MCF 10A (cell line): ENCODE data around the gene ULK2. TPM values are rescaled to one million over a fixed set of nuclear protein-coding genes. Genes with fewer than 3 reads are reported as not detected.
A peak's percentile ranks its signal among the peaks of the same experiment; 100 is the strongest.

Experiments used
- Bru-seq: library from RNA; stranded (reverse); fragments of 400-500 nt; gene quantifications from one replicate; lab custom pipeline; 2021; lab: Mats Ljungman, UMichigan
- BruChase-seq, 2 experiments: library from RNA; stranded (reverse); fragments of 400-500 nt; gene quantifications; one replicate each; lab custom pipeline; 2021; lab: Mats Ljungman, UMichigan
- BruUV-seq: library from RNA; stranded (reverse); fragments of 400-500 nt; replicated peaks from 2 replicates; lab custom pipeline; 2021; lab: Mats Ljungman, UMichigan
- CTCF ChIA-PET: fragments of 300-600 bp; sonication (Branson Sonifier 250); formaldehyde crosslinking; extraction: SDS; loops from one replicate; lab custom pipeline; 2021; ENCODE audit warnings: antibody characterized with exemption, inconsistent platforms; lab: Yijun Ruan, JAX
- POLR2A ChIA-PET: fragments of 300-600, 350-650 bp; sonication (Branson Sonifier 250); formaldehyde crosslinking; extraction: SDS; loops from one replicate; lab custom pipeline; 2020; ENCODE audit warnings: antibody characterized with exemption, inconsistent platforms; lab: Yijun Ruan, JAX
- DNase-seq: peaks from one replicate; pipeline ENCODE4 v3.0.0-alpha.2; 2018; ENCODE audit not compliant: unreplicated experiment
- H3K27ac Mint-ChIP-seq: one replicate; pipeline ENCODE4 v1.8.0; 2022; ENCODE audit warnings: mild to moderate bottlenecking, low read depth, mixed read lengths; ENCODE audit not compliant: unreplicated experiment
- H3K27me3 Mint-ChIP-seq: one replicate; pipeline ENCODE4 v1.8.0; 2022; ENCODE audit warnings: mixed read lengths; ENCODE audit not compliant: insufficient read depth, unreplicated experiment
- H3K36me3 Mint-ChIP-seq: one replicate; pipeline ENCODE4 v1.8.0; 2022; ENCODE audit warnings: mild to moderate bottlenecking, moderate library complexity, mixed read lengths; ENCODE audit not compliant: insufficient read depth, unreplicated experiment
- H3K4me1 Mint-ChIP-seq: one replicate; pipeline ENCODE4 v1.8.0; 2022; ENCODE audit warnings: mixed read lengths; ENCODE audit not compliant: insufficient read depth, unreplicated experiment
- H3K4me3 Mint-ChIP-seq: one replicate; pipeline ENCODE4 v1.8.0; 2022; ENCODE audit warnings: mild to moderate bottlenecking, moderate library complexity, mixed read lengths; ENCODE audit not compliant: unreplicated experiment
- H3K9me3 Mint-ChIP-seq: one replicate; pipeline ENCODE4 v1.8.0; 2022; ENCODE audit warnings: mixed read lengths; ENCODE audit not compliant: unreplicated experiment
- CTCF ChIP-seq: fragments of 200-600 bp; IDR thresholded peaks from one replicate; pipeline ENCODE4 v1.8.0; 2022; ENCODE audit warnings: antibody characterized with exemption, mild to moderate bottlenecking; ENCODE audit not compliant: unreplicated experiment
- intact Hi-C: fragments of 100-400 bp; cut with micrococcal nuclease; formaldehyde crosslinking; loops from 2 replicates; pipeline ENCODE4 v1.14.1; 2022
- long read RNA-seq: library from polyadenylated mRNA; stranded (forward); transcript quantifications from one replicate; pipeline ENCODE4 v2.0.0, GENCODE V29; 2022
- total RNA-seq: library from RNA; stranded (reverse); gene quantifications from 2 replicates; pipeline ENCODE4 v1.2.3, GENCODE V29; 2022

Gene ULK2
- 7.9 and 11.4 TPM in 2 replicates for total RNA-seq
- percentile 58 among the genes with signal in this experiment for Bru-seq, nascent RNA
- BruChase-seq, experiment 1, labeled RNA remaining after a 6-hour chase: percentile 56 among the genes with signal in this experiment
- BruChase-seq, experiment 2, labeled RNA remaining after a 2-hour chase: percentile 58 among the genes with signal in this experiment
- long read RNA-seq, full-length matches to known transcripts: 3 of 8 reads
- long read RNA-seq, partial matches to known transcripts: 4 of 8 reads
- long read RNA-seq, other reads (novel, unspliced or antisense): 1 of 8 reads

DNA sequence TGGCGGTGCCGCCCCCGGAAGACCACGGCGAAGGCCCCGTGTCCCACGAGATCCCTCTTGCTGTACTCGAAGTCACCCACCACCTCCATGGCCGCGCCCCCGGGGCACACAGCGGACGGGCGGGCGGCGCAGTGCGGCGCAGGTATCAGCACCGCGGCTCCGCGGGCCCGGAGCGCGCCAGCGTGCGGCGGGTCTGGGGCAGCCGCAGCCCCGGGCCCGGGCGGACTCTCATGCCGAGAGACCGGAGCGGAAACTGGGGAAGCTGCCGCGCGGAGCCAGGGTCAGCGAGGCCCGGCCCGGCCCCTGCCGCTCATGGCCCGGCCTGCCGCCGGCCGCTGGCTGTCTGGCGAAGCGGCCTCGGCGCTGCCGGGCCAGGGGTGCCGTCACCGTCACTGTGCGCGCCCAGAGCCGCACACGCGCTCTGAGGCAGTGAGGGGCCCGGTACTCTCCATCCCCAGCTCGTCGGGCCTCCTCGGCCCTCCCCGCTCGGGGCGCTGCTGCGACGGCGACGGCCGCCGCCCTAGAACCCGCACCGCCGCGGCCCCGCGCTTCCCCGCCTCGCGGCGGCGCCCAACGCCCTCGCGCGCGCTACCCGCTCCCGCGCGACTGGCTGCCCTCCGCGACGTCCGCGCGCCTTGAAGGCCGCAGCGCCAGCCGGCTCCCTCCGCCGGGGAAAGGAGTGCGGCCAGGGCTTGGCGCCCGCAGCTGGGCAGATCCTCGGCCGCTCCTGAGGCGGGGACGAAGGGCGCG is at the start of gene ULK2:
Gene ULK2 (minus strand): TSS at position 608 of the 750 bp plus-strand sequence. CDS start 519 bp downstream, at position 89.
- Mint-ChIP-seq H3K27ac (peak within 1 kb of the TSS; percentile 75), H3K4me3 (peak within 1 kb of the TSS; percentile 76)
- POLR2A ChIA-PET: interaction anchor here (0.5 to 1.3 kb wide), 4 partner anchors 19 to 1599 kb away, joined by 3 to 5 read pairs (median 4); no protein-coding TSS in a partner anchor

GRCh38 chr17:19915245-19915978 is 47.7 kb upstream of the ULK2 start:
- no peak for DNase-seq
- Mint-ChIP-seq H3K4me1 (peaks cover 18% of the 10 kb centered on the region), H3K4me3 (no peak overlapping the region), H3K36me3 (peaks cover 69% of the 10 kb centered on the region), H3K27ac (peak overlapping the region; percentile 4), H3K27me3 (no peaks in the 10 kb centered on the region), H3K9me3 (no peaks in the 10 kb centered on the region)
- no TSS peak for BruUV-seq
- ChIA-PET POLR2A (no interaction called here), CTCF (no interaction called here)
- TF ChIP-seq CTCF: no peak
- intact Hi-C loops: no loop called here

More for the DNA sequence above, at the start of gene ULK2:
- CTCF ChIA-PET: interaction anchor here (1.1 kb wide), 1 partner anchor 13 kb away, joined by 3 read pairs; no protein-coding TSS in a partner anchor
- Mint-ChIP-seq H3K27me3 (no peaks in the 10 kb centered on the region), H3K36me3 (no peaks in the 10 kb centered on the region), H3K9me3 (no peaks in the 10 kb centered on the region), H3K4me1 (peaks cover 5% of the 10 kb centered on the region)
- intact Hi-C loops: loop anchor here (2.0 to 5.0 kb wide), 2 partner anchors 31 to 110 kb away; partner anchors contain the start of gene AKAP10
- peak; percentile 45 for DNase-seq
- peak; percentile 1 for TF ChIP-seq CTCF
- no TSS peak for BruUV-seq

DNA sequence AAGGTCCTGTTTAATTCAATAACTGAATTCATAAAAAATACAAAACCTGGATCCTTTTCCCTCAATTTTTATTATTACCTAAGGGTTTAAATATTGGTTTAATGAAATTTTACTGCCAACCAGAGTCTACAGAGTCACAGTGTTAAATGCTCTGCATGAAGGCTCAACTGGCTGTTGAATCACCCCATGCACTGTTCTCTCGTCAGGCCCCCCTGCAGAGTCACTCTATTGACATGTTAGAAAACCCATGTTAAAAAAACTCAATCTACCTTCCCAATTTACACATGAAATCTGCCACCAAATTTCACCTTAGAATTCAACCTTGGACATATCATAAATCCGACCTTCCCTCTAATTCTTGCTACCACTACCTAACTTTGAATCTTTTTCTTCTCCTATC is 43.3 kb upstream of the ULK2 start:
- intact Hi-C loops: no loop called here
- Mint-ChIP-seq H3K36me3 (peaks cover 85% of the 10 kb centered on the region), H3K27me3 (no peaks in the 10 kb centered on the region), H3K4me3 (no peak overlapping the region), H3K27ac (no peak overlapping the region), H3K9me3 (no peaks in the 10 kb centered on the region), H3K4me1 (peaks cover 14% of the 10 kb centered on the region)
- no peak for DNase-seq
- TF ChIP-seq CTCF: no peak
- ChIA-PET CTCF (no interaction called here), POLR2A (no interaction called here)
- no TSS peak for BruUV-seq
